A549 (cell line): ENCODE results near the gene GNL2. TPM values are rescaled to one million over a fixed set of nuclear protein-coding genes. Genes with fewer than 3 reads are reported as not detected.

ENCODE experiments used
- ATAC-seq, 2 experiments: fragments of 200-7000 bp in 1 of 2; fragments of >200 bp in 1 of 2; cut with Nextera tagmentation in 1 of 2; cut with Tn5 transposase in 1 of 2; 3 replicates each; pipeline versions ENCODE4 v1.8.0 to v1.9.1; 2018 to 2020; ENCODE audit warnings: mild to moderate bottlenecking in 1 of 2, moderate library complexity in 1 of 2
- CTCF ChIA-PET: fragments of 300-600 bp; sonication (Branson Sonifier 250); formaldehyde crosslinking; extraction: SDS; loops from one replicate; lab custom pipeline; 2021; ENCODE audit warnings: antibody characterized with exemption, inconsistent platforms; lab: Yijun Ruan, JAX
- POLR2A ChIA-PET: fragments of 350-600 bp; formaldehyde crosslinking; extraction: SDS; loops from one replicate; lab custom pipeline; 2021; ENCODE audit warnings: antibody characterized with exemption, inconsistent platforms; lab: Yijun Ruan, JAX
- DNase-seq, 2 experiments: peaks; one replicate each; pipeline versions ENCODE4 v3.0.0 to v3.0.0-alpha.2; 2011 to 2016; ENCODE audit warnings: low read depth in 1 of 2, low spot score in 1 of 2
- FAIRE-seq: peaks from 2 replicates; lab custom pipeline; 2011; peaks lifted over from hg19 to GRCh38; lab: Jason Lieb, UNC
- H3K27ac ChIP-seq, 2 experiments: fragments of >200 bp; sonication (Bioruptor Twin); formaldehyde crosslinking; 3 replicates each; pipeline ENCODE4 v1.5.1; 2016 to 2017
- H3K4me1 ChIP-seq: fragments of >200 bp; sonication (Bioruptor Twin); formaldehyde crosslinking; 3 replicates; pipeline ENCODE4 v1.6.1; 2016
- H3K4me2 ChIP-seq: fragments of >200 bp; sonication (Bioruptor Twin); formaldehyde crosslinking; 3 replicates; pipeline ENCODE4 v1.6.1; 2016
- H3K4me3 ChIP-seq: fragments of >200 bp; sonication (Bioruptor Twin); formaldehyde crosslinking; 3 replicates; pipeline ENCODE4 v1.5.1; 2016
- H3K9me3 ChIP-seq: fragments of >200 bp; sonication (Bioruptor Twin); formaldehyde crosslinking; 3 replicates; pipeline ENCODE4 v1.6.1; 2016
- CBX8 ChIP-seq: fragments of 200-600 bp; sonication (generic); IDR thresholded peaks from 2 replicates; pipeline ENCODE4 v1.6.1; 2016
- CHD2 ChIP-seq: fragments of 150-350 bp; IDR thresholded peaks from 2 replicates; pipeline ENCODE4 v1.6.1; 2014; ENCODE audit warnings: low read length; ENCODE audit not compliant: partially characterized antibody
- CHD4 ChIP-seq: fragments of 200-600 bp; sonication (generic); IDR thresholded peaks from 2 replicates; pipeline ENCODE4 v1.6.1; 2016; ENCODE audit warnings: antibody characterized with exemption, mild to moderate bottlenecking, borderline replicate concordance
- EHMT2 ChIP-seq: fragments of 200-600 bp; sonication (generic); IDR thresholded peaks from 2 replicates; pipeline ENCODE4 v1.6.1; 2016; ENCODE audit warnings: antibody characterized with exemption, low read depth, mild to moderate bottlenecking, moderate library complexity
- ESRRA ChIP-seq: fragments of 150-350 bp; IDR thresholded peaks from 2 replicates; pipeline ENCODE4 v1.6.1; 2014; ENCODE audit warnings: mild to moderate bottlenecking, low read length, borderline replicate concordance
- KDM5A ChIP-seq: fragments of 200-600 bp; sonication (generic); IDR thresholded peaks from 2 replicates; pipeline ENCODE4 v1.6.1; 2016; ENCODE audit warnings: antibody characterized with exemption, mild to moderate bottlenecking
- MAFK ChIP-seq: fragments of 450-650 bp; IDR thresholded peaks from 2 replicates; pipeline ENCODE4 v1.6.1; 2014; ENCODE audit not compliant: partially characterized antibody
- MAZ ChIP-seq: fragments of 150-350 bp; IDR thresholded peaks from 2 replicates; pipeline ENCODE4 v1.6.1; 2014; ENCODE audit warnings: antibody characterized with exemption, low read depth, low read length, borderline replicate concordance
- NFE2L2 ChIP-seq: fragments of 150-350 bp; conservative IDR thresholded peaks from 2 replicates; pipeline ENCODE4 v1.6.1; 2014; ENCODE audit warnings: low read length
- PHF8 ChIP-seq: fragments of 200-600 bp; sonication (generic); IDR thresholded peaks from 2 replicates; pipeline ENCODE4 v1.6.1; 2016; ENCODE audit warnings: low read depth, mild to moderate bottlenecking, antibody characterized with exemption, moderate library complexity, borderline replicate concordance
- RAD21 ChIP-seq, 2 experiments: fragments of >200 bp in 1 of 2; sonication (Bioruptor Twin) in 1 of 2; formaldehyde crosslinking in 1 of 2; IDR thresholded peaks in 1 of 2; conservative IDR thresholded peaks in 1 of 2; 2 replicates in 1 of 2; 3 replicates in 1 of 2; pipeline ENCODE4 v1.6.1; 2012 to 2018; ENCODE audit warnings: inconsistent platforms in 1 of 2
- SMC3 ChIP-seq: fragments of >200 bp; sonication (Bioruptor Twin); formaldehyde crosslinking; IDR thresholded peaks from 3 replicates; pipeline ENCODE4 v1.6.1; 2018; ENCODE audit warnings: inconsistent platforms
- WGBS: methylation state at CpG from one replicate; pipeline ENCODE4 v1.1.6; 2017; ENCODE audit errors: missing lambda C conversion rate; 5-methylcytosine and 5-hydroxymethylcytosine counted together
- polyA plus RNA-seq, 4 experiments: library from polyadenylated mRNA; depleted of rRNA in 3 of 4; stranded (reverse); fragments of >200 nt; fragmentation: RNase III in 1 of 4; extraction: RNeasy Plus Mini Kit Qiagen cat#74134 plus additional on column Dnase treatment in 1 of 4; gene quantifications; 2 replicates in 3 of 4; 3 replicates in 1 of 4; pipeline ENCODE4 v1.2.3, GENCODE V29; 2011 to 2017
- TF ChIP-seq, protein P1 (sequence below): fragments of 450-650 bp; IDR thresholded peaks from 2 replicates; pipeline ENCODE4 v1.6.1; 2014; ENCODE audit warnings: antibody characterized with exemption
- TF ChIP-seq, protein P2 (sequence below): fragments of >200 bp; sonication (Bioruptor Twin); formaldehyde crosslinking; IDR thresholded peaks from 3 replicates; pipeline ENCODE4 v1.5.1; 2016
- TF ChIP-seq, protein P3 (sequence below): fragments of 200-600 bp; sonication (generic); IDR thresholded peaks from 2 replicates; pipeline ENCODE4 v1.6.1; 2016; ENCODE audit warnings: antibody characterized with exemption, mild to moderate bottlenecking, moderate library complexity
- TF ChIP-seq, protein P4 (sequence below): fragments of 250-450 bp; sonication (Bioruptor Pico); IDR thresholded peaks from 2 replicates; pipeline ENCODE4 v1.5.0; 2020; ENCODE audit warnings: low read depth, mild to moderate bottlenecking, moderate library complexity
- TF ChIP-seq, protein P5 (sequence below): IDR thresholded peaks from 2 replicates; pipeline ENCODE4 v1.6.1; 2012
- TF ChIP-seq, protein P6 (sequence below): fragments of >200 bp; sonication (Bioruptor Twin); formaldehyde crosslinking; IDR thresholded peaks from 3 replicates; pipeline ENCODE4 v1.6.1; 2016
- TF ChIP-seq, protein P7 (sequence below): IDR thresholded peaks from 2 replicates; pipeline ENCODE4 v1.6.1; 2012; ENCODE audit warnings: low read depth, borderline replicate concordance

GNL2 gene
- polyA plus RNA-seq, 2 of the 4 experiments (the other 2 are of a cell fraction), result 50.1 to 69.2 TPM

DNA sequence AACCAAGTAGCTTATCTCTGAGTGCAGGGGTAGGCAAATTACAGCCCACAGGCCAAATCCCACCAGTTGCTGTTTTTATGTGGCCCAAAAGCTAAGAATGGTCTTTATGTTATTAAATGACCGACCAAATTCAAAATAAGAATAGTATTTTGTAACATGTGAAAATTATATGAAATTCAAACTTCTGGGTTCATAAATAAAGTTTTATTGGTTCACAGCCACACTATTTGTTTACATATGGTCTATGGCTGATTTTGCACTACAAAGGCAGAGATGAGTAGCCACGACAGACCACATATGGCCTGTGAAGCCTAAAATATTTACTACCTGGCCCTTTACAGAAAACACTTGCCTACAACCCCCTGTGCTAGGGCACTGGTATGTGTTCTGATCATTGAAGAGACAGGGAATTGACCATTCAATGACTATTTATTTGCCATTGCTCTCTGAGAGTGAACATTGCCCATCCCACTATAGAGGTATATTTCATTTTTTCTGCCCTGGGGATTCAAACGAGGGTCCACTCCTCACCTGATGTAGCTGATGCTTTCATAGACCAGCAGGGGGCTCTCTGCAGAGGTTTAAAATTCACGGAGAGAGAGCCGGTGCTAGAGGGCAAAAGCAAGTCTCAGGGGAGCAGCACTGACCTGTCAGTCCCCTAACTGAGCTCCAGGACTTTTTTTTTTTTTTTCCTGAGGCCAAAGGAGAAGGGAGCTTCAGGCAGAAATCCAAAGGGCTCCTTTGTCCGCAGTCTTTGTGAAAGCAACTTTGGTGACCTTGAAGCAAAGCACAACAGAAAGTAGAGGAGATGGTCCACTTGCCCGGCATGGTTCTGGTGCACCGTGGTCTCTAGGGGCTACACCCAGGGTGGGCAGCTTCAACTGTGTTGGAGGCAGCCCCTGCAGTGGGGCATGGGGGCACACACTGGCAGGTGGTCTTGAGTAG, 7.3 kb upstream of the GNL2 start:
- Histone ChIP-seq H3K27ac (no peak overlapping the region), H3K9me3 (no peaks in the 10 kb centered on the region), H3K4me2 (0 out of 3 replicates have a peak overlapping the region, but pooled peaks have one; percentile 18), H3K4me3 (no peak overlapping the region), H3K4me1 (no peaks in the 10 kb centered on the region)
- FAIRE-seq (no peak), DNase-seq (peak; percentile 29 to 56), ATAC-seq (peak; percentile 82 to 90; a peak in 5 of 6 replicates)
- 16% methylated on average over 8 of the region's 8 CpGs for WGBS
- CTCF ChIA-PET, result interaction anchor here (0.6 to 11.6 kb wide), 35 partner anchors 9 to 1468 kb away, joined by 3 to 128 read pairs (median 5); partner anchors contain the start of genes CDCA8, MEAF6 and RSPO1
- POLR2A ChIA-PET, result interaction anchor here (0.6 kb wide), 1 partner anchor 86 kb away, joined by 3 read pairs; no protein-coding TSS in a partner anchor
- TF ChIP-seq CHD4 (no peak), RAD21 (conservative IDR thresholded peaks at IDR 0.05 in 1 of 2, IDR thresholded peaks at IDR 0.05 in 1 of 2) (peak; percentile 46 to 50; a peak in 3 of 5 replicates), SMC3 (peak; percentile 61), NFE2L2 (no peak)
- TF ChIP-seq, protein P1, sequence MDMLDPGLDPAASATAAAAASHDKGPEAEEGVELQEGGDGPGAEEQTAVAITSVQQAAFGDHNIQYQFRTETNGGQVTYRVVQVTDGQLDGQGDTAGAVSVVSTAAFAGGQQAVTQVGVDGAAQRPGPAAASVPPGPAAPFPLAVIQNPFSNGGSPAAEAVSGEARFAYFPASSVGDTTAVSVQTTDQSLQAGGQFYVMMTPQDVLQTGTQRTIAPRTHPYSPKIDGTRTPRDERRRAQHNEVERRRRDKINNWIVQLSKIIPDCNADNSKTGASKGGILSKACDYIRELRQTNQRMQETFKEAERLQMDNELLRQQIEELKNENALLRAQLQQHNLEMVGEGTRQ, result no peak
- TF ChIP-seq, protein P2, sequence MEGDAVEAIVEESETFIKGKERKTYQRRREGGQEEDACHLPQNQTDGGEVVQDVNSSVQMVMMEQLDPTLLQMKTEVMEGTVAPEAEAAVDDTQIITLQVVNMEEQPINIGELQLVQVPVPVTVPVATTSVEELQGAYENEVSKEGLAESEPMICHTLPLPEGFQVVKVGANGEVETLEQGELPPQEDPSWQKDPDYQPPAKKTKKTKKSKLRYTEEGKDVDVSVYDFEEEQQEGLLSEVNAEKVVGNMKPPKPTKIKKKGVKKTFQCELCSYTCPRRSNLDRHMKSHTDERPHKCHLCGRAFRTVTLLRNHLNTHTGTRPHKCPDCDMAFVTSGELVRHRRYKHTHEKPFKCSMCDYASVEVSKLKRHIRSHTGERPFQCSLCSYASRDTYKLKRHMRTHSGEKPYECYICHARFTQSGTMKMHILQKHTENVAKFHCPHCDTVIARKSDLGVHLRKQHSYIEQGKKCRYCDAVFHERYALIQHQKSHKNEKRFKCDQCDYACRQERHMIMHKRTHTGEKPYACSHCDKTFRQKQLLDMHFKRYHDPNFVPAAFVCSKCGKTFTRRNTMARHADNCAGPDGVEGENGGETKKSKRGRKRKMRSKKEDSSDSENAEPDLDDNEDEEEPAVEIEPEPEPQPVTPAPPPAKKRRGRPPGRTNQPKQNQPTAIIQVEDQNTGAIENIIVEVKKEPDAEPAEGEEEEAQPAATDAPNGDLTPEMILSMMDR, result peak; percentile 68
- TF ChIP-seq, all 56 proteins: peak for 3

DNA sequence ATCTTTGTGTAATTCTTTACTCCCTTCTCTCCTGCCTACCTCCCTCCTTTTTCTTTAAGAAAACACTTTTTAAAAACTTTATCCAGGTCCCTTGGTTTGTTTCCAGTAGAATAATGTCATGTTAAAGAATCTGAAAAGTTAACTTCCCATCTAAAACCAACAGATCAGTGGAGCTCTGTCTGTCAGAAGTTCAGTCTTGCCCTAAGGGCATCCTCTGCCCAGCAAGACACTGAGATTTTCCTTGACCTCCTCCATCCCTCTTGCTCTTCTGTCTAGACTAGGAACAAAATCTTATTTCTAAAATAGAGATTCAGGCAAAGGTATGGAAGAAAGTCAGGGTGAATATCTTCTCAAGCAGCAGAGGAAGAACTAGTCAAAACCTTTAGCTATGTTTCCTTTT, 5.7 kb upstream of the GNL2 start:
- POLR2A ChIA-PET, result no interaction called here

DNA sequence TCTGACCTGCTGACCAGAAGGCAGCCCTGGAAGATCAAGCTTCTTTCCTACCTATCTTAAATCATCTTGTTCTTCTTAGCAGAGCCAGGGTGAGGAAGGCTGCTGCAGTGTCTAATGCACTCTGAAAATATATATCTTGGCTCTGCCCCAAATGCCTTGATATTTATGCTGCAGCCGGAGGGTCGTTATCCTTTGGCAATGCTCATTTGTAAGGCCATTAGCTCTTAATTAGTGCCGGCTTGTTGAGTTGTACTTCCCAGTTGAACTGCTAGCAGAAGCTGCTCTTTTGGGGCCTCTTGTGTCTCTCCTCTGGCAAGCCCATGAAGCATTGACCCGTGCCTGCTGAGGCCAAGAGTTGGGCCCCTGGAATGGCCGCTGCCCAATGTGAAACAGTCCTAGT, 4.2 kb upstream of the GNL2 start:
- no peak for ATAC-seq
- no peak overlapping the region for H3K4me3 ChIP-seq
- POLR2A ChIA-PET, result no interaction called here
- no peaks in the 10 kb centered on the region for H3K9me3 ChIP-seq
- CTCF ChIA-PET, result interaction anchor here (1.1 to 11.6 kb wide), 5 partner anchors 8 to 146 kb away, joined by 3 to 128 read pairs (median 5); no protein-coding TSS in a partner anchor
- WGBS, result 71% methylated on average over 5 of the region's 5 CpGs
- no peak for TF ChIP-seq PHF8
- TF ChIP-seq KDM5A, result no peak
- TF ChIP-seq, protein P3, sequence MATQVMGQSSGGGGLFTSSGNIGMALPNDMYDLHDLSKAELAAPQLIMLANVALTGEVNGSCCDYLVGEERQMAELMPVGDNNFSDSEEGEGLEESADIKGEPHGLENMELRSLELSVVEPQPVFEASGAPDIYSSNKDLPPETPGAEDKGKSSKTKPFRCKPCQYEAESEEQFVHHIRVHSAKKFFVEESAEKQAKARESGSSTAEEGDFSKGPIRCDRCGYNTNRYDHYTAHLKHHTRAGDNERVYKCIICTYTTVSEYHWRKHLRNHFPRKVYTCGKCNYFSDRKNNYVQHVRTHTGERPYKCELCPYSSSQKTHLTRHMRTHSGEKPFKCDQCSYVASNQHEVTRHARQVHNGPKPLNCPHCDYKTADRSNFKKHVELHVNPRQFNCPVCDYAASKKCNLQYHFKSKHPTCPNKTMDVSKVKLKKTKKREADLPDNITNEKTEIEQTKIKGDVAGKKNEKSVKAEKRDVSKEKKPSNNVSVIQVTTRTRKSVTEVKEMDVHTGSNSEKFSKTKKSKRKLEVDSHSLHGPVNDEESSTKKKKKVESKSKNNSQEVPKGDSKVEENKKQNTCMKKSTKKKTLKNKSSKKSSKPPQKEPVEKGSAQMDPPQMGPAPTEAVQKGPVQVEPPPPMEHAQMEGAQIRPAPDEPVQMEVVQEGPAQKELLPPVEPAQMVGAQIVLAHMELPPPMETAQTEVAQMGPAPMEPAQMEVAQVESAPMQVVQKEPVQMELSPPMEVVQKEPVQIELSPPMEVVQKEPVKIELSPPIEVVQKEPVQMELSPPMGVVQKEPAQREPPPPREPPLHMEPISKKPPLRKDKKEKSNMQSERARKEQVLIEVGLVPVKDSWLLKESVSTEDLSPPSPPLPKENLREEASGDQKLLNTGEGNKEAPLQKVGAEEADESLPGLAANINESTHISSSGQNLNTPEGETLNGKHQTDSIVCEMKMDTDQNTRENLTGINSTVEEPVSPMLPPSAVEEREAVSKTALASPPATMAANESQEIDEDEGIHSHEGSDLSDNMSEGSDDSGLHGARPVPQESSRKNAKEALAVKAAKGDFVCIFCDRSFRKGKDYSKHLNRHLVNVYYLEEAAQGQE, result no peak
- TF ChIP-seq, protein P4, sequence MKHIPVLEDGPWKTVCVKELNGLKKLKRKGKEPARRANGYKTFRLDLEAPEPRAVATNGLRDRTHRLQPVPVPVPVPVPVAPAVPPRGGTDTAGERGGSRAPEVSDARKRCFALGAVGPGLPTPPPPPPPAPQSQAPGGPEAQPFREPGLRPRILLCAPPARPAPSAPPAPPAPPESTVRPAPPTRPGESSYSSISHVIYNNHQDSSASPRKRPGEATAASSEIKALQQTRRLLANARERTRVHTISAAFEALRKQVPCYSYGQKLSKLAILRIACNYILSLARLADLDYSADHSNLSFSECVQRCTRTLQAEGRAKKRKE (CRISPR knock-in tag), result no peak
- TF ChIP-seq, protein P5, sequence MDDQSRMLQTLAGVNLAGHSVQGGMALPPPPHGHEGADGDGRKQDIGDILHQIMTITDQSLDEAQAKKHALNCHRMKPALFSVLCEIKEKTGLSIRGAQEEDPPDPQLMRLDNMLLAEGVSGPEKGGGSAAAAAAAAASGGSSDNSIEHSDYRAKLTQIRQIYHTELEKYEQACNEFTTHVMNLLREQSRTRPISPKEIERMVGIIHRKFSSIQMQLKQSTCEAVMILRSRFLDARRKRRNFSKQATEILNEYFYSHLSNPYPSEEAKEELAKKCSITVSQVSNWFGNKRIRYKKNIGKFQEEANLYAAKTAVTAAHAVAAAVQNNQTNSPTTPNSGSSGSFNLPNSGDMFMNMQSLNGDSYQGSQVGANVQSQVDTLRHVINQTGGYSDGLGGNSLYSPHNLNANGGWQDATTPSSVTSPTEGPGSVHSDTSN, result no peak
- TF ChIP-seq MAZ, result no peak
- TF ChIP-seq, all 56 proteins: peak for 0
- Histone ChIP-seq H3K27ac (no peak overlapping the region), H3K4me2 (no peak overlapping the region), H3K4me1 (no peaks in the 10 kb centered on the region)
- DNase-seq (no peak), FAIRE-seq (no peak)

More for the DNA sequence above, 5.7 kb upstream of the GNL2 start:
- Histone ChIP-seq H3K4me3 (no peak overlapping the region), H3K9me3 (no peaks in the 10 kb centered on the region), H3K4me1 (no peaks in the 10 kb centered on the region), H3K27ac (no peak overlapping the region), H3K4me2 (no peak overlapping the region)
- ATAC-seq, result no peak
- DNase-seq, result no peak
- TF ChIP-seq CHD2, result no peak
- TF ChIP-seq EHMT2, result no peak
- TF ChIP-seq, protein P6, sequence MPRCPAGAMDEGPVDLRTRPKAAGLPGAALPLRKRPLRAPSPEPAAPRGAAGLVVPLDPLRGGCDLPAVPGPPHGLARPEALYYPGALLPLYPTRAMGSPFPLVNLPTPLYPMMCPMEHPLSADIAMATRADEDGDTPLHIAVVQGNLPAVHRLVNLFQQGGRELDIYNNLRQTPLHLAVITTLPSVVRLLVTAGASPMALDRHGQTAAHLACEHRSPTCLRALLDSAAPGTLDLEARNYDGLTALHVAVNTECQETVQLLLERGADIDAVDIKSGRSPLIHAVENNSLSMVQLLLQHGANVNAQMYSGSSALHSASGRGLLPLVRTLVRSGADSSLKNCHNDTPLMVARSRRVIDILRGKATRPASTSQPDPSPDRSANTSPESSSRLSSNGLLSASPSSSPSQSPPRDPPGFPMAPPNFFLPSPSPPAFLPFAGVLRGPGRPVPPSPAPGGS, result no peak
- TF ChIP-seq MAFK, result no peak
- TF ChIP-seq ESRRA, result no peak
- TF ChIP-seq CBX8, result no peak
- TF ChIP-seq, protein P7, sequence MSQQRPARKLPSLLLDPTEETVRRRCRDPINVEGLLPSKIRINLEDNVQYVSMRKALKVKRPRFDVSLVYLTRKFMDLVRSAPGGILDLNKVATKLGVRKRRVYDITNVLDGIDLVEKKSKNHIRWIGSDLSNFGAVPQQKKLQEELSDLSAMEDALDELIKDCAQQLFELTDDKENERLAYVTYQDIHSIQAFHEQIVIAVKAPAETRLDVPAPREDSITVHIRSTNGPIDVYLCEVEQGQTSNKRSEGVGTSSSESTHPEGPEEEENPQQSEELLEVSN, result no peak
- FAIRE-seq, result no peak
- CTCF ChIA-PET, result interaction anchor here (0.6 to 11.6 kb wide), 5 partner anchors 10 to 80 kb away, joined by 3 to 128 read pairs (median 6); partner anchors contain the start of gene RSPO1
